G401 (cell line): Measurements from ENCODE around the gene LTC4S. TPM values are rescaled to one million over a fixed set of nuclear protein-coding genes. Genes with fewer than 3 reads are reported as not detected.
"Not testable (repeated sequence)": the region's sequence is repeated elsewhere in the genome, so short reads cannot be mapped to it uniquely, and the experiment has no call there.

Source experiments
- DNase-seq: peaks from one replicate; pipeline ENCODE4 v3.0.0-alpha.2; 2015; ENCODE audit warnings: low spot score
- in situ Hi-C: cut with HindIII; loops from 2 replicates; pipeline ENCODE4 v1.10.0; 2016; ENCODE audit warnings: low sequenced_read_pairs, mixed read lengths
- total RNA-seq: library from RNA; depleted of rRNA; stranded (reverse); fragments of >200 nt; shearing (Covaris generic); gene quantifications from 2 replicates; pipeline ENCODE4 v1.2.3, GENCODE V29; 2014; rRNA removed

Gene LTC4S, protein sequence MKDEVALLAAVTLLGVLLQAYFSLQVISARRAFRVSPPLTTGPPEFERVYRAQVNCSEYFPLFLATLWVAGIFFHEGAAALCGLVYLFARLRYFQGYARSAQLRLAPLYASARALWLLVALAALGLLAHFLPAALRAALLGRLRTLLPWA
- 7.1 and 9.4 TPM in 2 replicates for total RNA-seq

GRCh38 chr5:179793468-179794139 lies at the start of gene LTC4S:
TSS of gene LTC4S (plus strand) at chr5:179793986. CDS start at chr5:179794081, 95 bp downstream.
- in situ Hi-C loops: no loop called here
- peak; percentile 55 for DNase-seq

DNA sequence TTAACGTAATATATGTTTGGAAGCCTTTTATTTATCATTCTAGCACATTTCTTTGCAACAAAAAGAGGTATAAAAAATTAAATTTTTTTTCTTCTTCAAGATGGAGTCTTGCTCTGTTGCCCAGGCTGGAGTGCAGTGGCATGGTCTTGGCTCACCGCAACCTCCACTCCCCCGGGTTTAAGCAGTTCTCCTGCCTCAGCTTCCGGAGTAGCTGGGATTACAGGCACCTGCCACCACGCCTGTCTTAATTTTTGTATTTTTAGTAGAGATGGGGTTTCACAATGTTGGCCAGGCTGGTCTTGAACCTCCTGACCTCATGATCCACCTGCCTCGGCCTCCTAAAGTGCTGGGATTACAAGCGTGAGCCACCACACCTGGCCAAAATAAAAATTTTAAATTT lies 49.7 kb upstream of the LTC4S start:
- DNase-seq, in situ Hi-C loops: not testable (repeated sequence)

DNA sequence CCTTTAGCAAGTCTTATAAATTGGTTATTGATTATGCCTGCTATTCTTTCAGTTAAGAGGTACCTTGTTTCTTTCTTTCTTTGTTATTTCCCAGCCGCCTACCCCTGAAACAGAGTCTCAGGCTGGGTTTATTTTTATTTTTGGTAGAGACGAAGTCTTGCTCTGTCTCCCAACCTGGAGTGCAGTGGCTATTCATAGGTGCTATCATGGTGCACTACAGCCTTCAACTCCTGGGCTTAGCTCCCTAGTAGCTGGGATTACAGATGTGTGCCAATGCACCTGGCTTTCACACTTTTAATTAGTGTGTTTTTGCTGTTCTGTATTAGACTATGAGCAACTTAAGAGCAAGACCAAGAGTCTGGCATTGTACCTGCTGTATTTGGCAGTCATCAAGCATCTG lies 46.9 kb upstream of the LTC4S start:
- no peak for DNase-seq

DNA sequence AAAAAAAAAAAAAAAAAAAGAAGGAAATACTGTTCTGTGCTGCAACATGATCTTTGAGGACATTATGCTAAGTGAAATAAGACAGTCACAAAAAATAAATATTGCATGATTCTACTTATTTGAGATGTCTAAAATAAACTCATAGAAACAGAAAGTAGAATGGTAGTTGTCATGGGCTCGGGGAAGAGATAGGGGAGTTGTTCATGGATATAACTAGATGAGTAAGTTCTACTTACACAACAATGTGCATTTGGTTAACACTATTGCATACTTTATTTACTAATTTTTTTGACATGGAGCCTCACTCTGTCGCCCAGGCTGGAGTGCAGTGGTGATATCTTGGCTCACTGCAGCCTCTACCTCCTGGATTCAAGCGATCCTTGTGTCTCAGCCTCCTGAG lies 46.0 kb upstream of the LTC4S start:
- no peak for DNase-seq
- in situ Hi-C loops: no loop called here

More for the DNA sequence above, 46.9 kb upstream of the LTC4S start:
- in situ Hi-C loops: no loop called here

- in situ Hi-C loops: loop anchor here (10.0 kb wide), 1 partner anchor 65 kb away; no protein-coding TSS in a partner anchor
- DNase-seq: no peak
Measured at GRCh38 chr5:179749857-179750508, 43.8 kb upstream of the LTC4S start.

DNA sequence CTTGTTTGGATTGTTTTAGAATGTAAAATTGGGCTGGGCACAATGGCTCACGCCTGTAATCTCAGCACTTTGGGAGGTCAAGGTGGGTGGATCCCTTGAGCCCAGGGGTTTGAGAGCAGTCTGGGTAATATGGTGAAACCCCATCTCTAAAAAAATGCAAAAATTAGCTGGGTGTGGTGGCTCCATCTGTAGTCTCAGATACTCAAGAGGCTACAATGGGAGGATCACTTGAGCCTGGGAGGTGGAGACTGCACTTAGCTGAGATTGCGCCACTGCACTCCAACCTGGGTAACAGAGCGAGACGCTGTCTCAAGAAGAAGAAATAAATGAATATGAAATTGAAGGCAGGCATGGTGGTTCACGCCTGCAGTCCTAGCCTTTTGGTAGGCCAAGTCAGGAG lies 39.8 kb upstream of the LTC4S start:
- in situ Hi-C loops: loop anchor here (10.0 kb wide), 1 partner anchor 61 kb away; no protein-coding TSS in a partner anchor
- DNase-seq: no peak

GRCh38 chr5:179755022-179755421 lies 38.8 kb upstream of the LTC4S start:
- DNase-seq: no peak
- in situ Hi-C loops: loop anchor here (10.0 kb wide), 1 partner anchor 60 kb away; no protein-coding TSS in a partner anchor

DNA sequence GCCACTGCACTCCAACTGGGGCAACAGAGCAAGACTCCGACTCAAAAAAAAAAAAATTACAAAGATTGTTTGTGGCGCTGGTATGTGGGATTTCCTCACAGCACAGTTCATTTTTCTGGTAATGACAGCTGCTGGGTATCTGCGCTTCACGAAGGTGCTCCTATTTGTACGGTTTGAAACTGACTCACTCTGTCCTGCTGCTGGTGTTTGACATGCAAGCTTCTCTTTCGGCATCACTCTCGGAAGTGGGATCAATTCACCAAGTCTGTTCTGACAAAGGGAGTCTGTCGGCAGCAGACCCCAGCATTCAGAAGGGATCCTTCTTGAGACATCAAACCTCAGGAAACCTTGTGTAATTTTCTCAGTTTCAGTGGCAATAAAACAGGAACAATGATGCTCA lies 34.8 kb upstream of the LTC4S start:
- in situ Hi-C loops: loop anchor here (10.0 kb wide), 1 partner anchor 56 kb away; no protein-coding TSS in a partner anchor
- no peak for DNase-seq

GRCh38 chr5:179759581-179760551 lies 33.9 kb upstream of the LTC4S start:
- no peak for DNase-seq
- in situ Hi-C loops: loop anchor here (10.0 kb wide), 1 partner anchor 55 kb away; no protein-coding TSS in a partner anchor

- in situ Hi-C loops: no loop called here
- DNase-seq: peak; percentile 46
Measured at GRCh38 chr5:179762079-179762780, 31.6 kb upstream of the LTC4S start.

DNA sequence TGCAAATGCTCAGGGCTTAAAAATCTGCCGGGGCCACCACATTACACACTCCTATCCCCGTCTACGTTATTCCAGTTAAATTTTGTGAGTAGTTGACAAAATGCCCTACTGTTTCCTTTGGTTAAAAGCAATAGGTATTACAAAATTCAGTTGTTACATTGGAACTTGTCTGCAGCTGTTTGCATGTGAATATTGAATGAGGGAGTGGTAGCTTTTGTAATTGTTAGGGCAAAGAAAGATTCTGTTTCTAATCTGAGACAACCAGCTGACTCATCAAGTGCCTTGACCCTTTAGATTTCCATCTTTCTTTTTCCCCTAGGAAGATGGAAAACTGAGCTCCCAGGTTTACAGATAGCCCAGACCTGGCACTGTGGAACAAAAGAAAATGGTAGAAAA lies 31.0 kb upstream of the LTC4S start:
- in situ Hi-C loops: no loop called here
- no peak for DNase-seq

DNA sequence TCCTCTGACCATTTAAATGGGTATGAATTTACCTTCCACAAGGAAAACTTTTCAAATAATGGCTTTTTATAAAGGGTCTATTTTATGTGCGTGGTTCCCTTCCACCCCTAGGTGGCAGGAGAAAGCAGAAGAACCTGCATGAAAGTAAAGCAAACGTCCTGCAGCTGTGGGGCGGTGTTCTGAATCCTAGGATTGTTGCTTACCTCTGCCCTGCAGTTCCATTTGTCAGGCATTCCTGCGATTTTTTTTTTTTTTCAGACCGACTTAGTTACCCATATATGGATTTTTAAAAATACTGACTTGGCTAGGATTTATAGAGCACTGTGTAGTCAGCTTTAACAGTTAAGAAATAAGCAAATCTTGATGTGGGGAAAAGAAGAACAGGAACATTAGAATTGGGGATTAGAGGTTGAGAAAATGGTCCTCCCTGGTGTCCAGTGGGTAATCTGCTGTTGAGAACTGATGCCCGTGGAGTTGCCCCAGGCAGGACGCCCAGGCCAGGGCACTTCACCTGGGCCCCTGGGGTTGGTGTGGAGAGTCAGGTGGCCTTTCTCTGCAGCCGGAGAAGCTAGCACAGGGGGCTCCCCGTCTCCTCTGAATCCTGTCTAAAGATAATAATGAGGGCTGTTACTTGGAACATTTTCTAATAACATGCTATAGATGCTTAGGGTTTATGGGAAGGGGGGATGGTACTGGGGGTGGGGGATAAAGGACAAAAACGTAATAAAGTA lies 30.4 kb upstream of the LTC4S start:
- DNase-seq: peak; percentile 84
- in situ Hi-C loops: no loop called here

DNA sequence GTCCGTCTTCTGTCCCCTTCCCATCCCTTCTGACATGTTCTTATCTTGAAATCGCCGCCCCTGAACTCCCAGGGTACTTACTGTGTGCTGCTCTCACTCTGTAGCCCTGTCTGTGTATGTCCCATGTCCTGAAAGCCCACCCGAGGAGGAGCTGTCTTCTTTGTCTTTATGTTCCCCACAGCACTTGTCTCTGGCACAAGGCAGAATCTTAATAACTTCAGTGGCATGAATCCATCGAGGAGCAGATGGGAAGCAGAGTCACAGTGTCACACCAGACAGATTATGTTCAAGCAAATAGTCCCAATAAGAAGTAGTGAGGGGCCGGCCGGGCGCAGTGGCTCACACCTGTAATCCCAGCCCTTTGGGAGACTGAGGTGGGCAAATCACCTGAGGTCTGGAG lies 29.7 kb upstream of the LTC4S start:
- DNase-seq: peak; percentile 33
- in situ Hi-C loops: no loop called here

DNA sequence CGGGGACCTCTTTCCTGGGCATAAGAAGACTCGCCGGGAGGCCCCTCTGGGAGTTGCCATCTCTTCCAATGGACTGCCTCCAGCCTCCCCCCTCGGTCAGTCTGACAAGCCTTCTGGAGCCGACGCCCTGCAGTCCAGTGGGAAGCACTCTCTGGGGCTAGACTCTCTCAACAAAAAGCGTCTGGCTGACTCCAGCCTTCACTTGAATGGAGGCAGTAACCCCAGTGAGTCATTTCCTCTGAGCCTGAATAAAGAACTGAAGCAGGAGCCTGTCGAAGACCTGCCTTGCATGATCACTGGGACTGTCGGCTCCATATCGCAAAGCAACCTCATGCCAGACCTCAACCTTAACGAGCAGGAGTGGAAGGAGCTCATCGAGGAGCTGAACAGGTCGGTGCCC lies 28.4 kb upstream of the LTC4S start:
- peak; percentile 35 for DNase-seq
- in situ Hi-C loops: no loop called here

GRCh38 chr5:179766021-179766725 lies 27.6 kb upstream of the LTC4S start:
- no peak for DNase-seq
- in situ Hi-C loops: no loop called here

- peak; percentile 23 for DNase-seq
- in situ Hi-C loops: no loop called here
Measured at GRCh38 chr5:179766726-179767455, 26.9 kb upstream of the LTC4S start.
